Measurements from ENCODE around the gene PROM1.

Gene PROM1

DNA sequence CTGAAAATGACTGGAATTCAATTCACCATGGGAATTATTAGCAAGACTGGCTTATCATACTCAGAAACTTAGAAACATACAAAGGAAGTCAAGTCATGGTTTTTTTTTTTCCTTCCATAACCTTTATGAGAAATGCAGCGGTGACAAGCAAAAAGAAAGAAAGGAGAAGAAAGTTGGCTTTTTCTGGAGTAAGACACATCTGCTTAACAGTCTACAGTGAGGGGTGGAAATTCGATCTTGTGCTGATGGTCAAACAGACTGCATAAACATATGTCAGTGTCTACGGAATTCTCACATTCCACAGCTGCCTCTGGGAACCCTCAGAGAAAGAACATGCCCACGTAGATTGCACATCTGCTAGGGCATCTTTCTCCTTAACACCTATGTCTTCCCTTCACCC is 54.6 kb downstream of the PROM1 start:
- TF ChIP-seq, protein P1, sequence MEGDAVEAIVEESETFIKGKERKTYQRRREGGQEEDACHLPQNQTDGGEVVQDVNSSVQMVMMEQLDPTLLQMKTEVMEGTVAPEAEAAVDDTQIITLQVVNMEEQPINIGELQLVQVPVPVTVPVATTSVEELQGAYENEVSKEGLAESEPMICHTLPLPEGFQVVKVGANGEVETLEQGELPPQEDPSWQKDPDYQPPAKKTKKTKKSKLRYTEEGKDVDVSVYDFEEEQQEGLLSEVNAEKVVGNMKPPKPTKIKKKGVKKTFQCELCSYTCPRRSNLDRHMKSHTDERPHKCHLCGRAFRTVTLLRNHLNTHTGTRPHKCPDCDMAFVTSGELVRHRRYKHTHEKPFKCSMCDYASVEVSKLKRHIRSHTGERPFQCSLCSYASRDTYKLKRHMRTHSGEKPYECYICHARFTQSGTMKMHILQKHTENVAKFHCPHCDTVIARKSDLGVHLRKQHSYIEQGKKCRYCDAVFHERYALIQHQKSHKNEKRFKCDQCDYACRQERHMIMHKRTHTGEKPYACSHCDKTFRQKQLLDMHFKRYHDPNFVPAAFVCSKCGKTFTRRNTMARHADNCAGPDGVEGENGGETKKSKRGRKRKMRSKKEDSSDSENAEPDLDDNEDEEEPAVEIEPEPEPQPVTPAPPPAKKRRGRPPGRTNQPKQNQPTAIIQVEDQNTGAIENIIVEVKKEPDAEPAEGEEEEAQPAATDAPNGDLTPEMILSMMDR (IDR thresholded peaks at IDR 0.05; ENCODE audit: low read depth, low read length, missing control alignments), result no peak
- no peaks in the 10 kb centered on the region for H3K27me3 ChIP-seq (replicated peaks)

DNA sequence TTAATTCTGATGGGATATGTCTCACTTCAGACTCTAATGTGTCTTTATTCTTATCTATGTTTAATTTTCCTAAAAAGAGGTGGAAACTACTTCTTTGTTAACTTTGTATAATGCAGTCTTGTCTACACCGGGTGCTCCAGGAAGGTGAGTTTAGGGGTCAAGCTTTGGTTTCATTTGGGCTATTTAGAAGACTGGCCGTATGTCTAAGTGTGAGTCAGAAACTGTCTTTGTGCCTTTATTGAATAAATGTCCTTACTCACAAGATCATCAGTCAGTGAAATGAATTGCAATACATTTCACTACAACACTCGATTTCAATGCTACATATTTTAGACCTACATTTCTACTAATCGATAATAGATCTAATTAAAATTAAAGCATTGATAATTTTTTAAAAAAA is 56.2 kb downstream of the PROM1 start:
- in situ Hi-C loops (cut with HindIII; ENCODE audit: low pct_ligation_motif_present, low sequenced_read_pairs), result no loop called here
- TF ChIP-seq, protein P1 (IDR thresholded peaks at IDR 0.05; ENCODE audit: low read depth, low read length, missing control alignments), result no peak
- no peak overlapping the region for H3K27ac ChIP-seq
- no peak overlapping the region for H3K4me3 ChIP-seq (ENCODE audit: low read depth, low read length)
- H3K36me3 ChIP-seq (replicated peaks), result no peaks in the 10 kb centered on the region
- DNase-seq, result no peak
- H3K27me3 ChIP-seq (replicated peaks), result no peaks in the 10 kb centered on the region

More for the DNA sequence above, 54.6 kb downstream of the PROM1 start:
- no peak overlapping the region for H3K4me3 ChIP-seq (ENCODE audit: low read depth, low read length)
- peak overlapping the region; percentile 37 for H3K27ac ChIP-seq
- in situ Hi-C loops (cut with HindIII; ENCODE audit: low pct_ligation_motif_present, low sequenced_read_pairs), result no loop called here
- peak; percentile 81 for DNase-seq
- H3K36me3 ChIP-seq (replicated peaks), result no peaks in the 10 kb centered on the region

DNA sequence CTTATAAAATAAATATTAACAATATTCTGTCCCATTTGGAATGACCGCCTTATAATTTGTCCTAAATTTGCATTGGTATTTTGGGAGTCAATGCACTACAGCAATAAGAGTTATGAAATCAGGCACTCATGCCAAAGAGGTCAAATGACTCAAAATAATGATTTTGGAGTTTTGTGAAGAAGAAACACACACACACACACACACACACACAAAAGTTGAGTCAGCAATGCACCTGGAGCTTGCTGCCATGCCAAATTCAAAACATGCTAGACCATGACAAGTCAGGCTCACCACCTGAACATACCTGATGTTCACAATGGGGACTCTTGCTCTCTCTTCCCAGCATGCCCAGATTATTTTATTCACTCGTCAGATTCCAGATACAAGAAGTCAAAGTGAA is 56.7 kb downstream of the PROM1 start:
- in situ Hi-C loops (cut with HindIII; ENCODE audit: low pct_ligation_motif_present, low sequenced_read_pairs), result no loop called here
- Histone ChIP-seq H3K27ac (no peak overlapping the region), H3K36me3 (replicated peaks) (no peaks in the 10 kb centered on the region)

DNA sequence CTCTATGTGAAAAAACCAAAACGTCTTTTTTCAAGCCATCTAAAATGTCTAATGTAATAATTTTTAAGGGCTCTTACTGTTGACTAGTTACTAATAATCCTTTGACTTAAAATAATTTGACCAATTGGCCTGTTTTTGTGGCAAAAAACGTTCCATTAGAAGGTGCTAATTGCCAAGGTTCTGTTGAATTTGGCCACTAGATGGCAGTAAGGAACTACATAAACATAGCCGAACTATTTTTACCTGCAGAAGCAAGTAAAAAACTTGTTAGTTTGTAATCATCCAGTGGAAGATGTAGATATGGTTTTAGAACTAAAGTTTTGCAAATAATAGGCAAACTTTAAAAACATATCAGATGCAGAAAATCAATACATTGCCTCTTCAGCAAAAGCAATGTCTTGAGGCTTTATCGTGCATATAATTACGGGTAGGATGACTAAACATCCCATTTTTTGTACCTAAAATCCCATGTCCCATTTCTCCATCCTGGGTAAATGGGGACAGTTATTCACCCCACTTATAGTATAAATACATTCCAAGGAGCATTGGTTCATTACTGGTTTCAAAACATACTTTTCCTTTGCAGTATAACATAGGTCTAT is 57.6 kb downstream of the PROM1 start:
- in situ Hi-C loops (cut with HindIII; ENCODE audit: low pct_ligation_motif_present, low sequenced_read_pairs), result no loop called here

More for the DNA sequence above, 56.7 kb downstream of the PROM1 start:
- Histone ChIP-seq H3K27me3 (replicated peaks) (no peaks in the 10 kb centered on the region), H3K4me3 (ENCODE audit: low read depth, low read length) (no peak overlapping the region)
- no peak for DNase-seq
- TF ChIP-seq, protein P1 (IDR thresholded peaks at IDR 0.05; ENCODE audit: low read depth, low read length, missing control alignments), result no peak

DNA sequence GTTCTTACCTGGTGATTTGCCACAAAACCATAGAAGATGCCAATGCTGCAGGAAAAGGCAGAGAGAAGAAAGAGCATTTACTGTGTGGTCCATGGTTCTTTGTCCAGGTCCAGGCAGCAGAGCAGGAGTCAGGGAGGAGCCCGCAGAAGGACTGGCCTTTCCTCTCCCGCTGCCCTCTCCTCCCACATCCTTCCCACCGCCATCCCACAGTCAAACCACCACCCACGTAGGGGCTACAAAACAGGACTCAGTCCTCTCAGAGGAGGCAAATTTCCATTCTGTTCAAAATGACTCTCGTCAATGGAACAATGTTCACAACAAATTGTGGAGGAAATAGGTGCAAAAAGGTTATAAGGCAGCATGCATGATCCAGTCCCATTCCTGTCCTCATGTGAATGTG is 58.6 kb downstream of the PROM1 start:
- TF ChIP-seq, protein P1 (IDR thresholded peaks at IDR 0.05; ENCODE audit: low read depth, low read length, missing control alignments), result no peak
- DNase-seq, result no peak
- in situ Hi-C loops (cut with HindIII; ENCODE audit: low pct_ligation_motif_present, low sequenced_read_pairs), result no loop called here
- H3K27me3 ChIP-seq (replicated peaks), result no peaks in the 10 kb centered on the region
- H3K27ac ChIP-seq, result no peak overlapping the region
- H3K4me3 ChIP-seq (ENCODE audit: low read depth, low read length), result no peak overlapping the region
- H3K36me3 ChIP-seq (replicated peaks), result no peaks in the 10 kb centered on the region

More for the DNA sequence above, 57.6 kb downstream of the PROM1 start:
- TF ChIP-seq, protein P1 (IDR thresholded peaks at IDR 0.05; ENCODE audit: low read depth, low read length, missing control alignments), result peak; percentile 64
- no peaks in the 10 kb centered on the region for H3K36me3 ChIP-seq (replicated peaks)
- no peaks in the 10 kb centered on the region for H3K27me3 ChIP-seq (replicated peaks)
- H3K4me3 ChIP-seq (ENCODE audit: low read depth, low read length), result no peak overlapping the region
- DNase-seq, result peak; percentile 27
- no peak overlapping the region for H3K27ac ChIP-seq

Measured in brain microvascular endothelial cell (primary cell).